GM12878 (cell line): ENCODE measurements around the gene ASB6. TPM values are rescaled to one million over a fixed set of nuclear protein-coding genes. Genes with fewer than 3 reads are reported as not detected.

ENCODE experiments used
- ATAC-seq: fragments of 200-7000 bp; cut with Tn5 transposase; 3 replicates; pipeline ENCODE4 v1.9.1; 2020; ENCODE audit warnings: mild to moderate bottlenecking, moderate library complexity
- BruUV-seq: library from RNA; stranded (reverse); fragments of 400-500 nt; replicated peaks from 2 replicates; lab custom pipeline; 2021; lab: Mats Ljungman, UMichigan
- CTCF ChIA-PET: fragments of 300-600 bp; sonication (Branson Sonifier 250); formaldehyde crosslinking; extraction: SDS; loops from one replicate; lab custom pipeline; 2021; ENCODE audit warnings: inconsistent platforms; lab: Yijun Ruan, JAX
- POLR2A ChIA-PET: fragments of 350-600 bp; formaldehyde crosslinking; extraction: SDS; loops from one replicate; lab custom pipeline; 2021; ENCODE audit warnings: inconsistent platforms; lab: Charles Lee
- RAD21 ChIA-PET: fragments of 300-600 bp; sonication (Branson Sonifier 250); formaldehyde crosslinking; loops from one replicate; lab custom pipeline; 2023; ENCODE audit warnings: antibody characterized with exemption; ENCODE audit not compliant: unreplicated experiment; lab: Charles Lee
- SMC1A ChIA-PET: fragments of 300-600 bp; sonication (Branson Sonifier 250); formaldehyde crosslinking; loops from one replicate; lab custom pipeline; 2023; ENCODE audit not compliant: unreplicated experiment, uncharacterized antibody; lab: Charles Lee
- DNase-seq: peaks from one replicate; pipeline ENCODE4 v3.0.0-alpha.2; 2011; ENCODE audit warnings: low read depth, low spot score
- FAIRE-seq: peaks from 3 replicates; lab custom pipeline; 2011; peaks lifted over from hg19 to GRCh38; lab: Jason Lieb, UNC
- H2AFZ ChIP-seq: 2 replicates; pipeline ENCODE4 v1.6.0; 2011; ENCODE audit warnings: low read depth, low read length, control low read depth; ENCODE audit not compliant: control insufficient read depth
- H3K27ac ChIP-seq: 2 replicates; pipeline ENCODE4 v1.5.1; 2011; ENCODE audit warnings: control low read depth; ENCODE audit not compliant: control insufficient read depth, insufficient read depth
- H3K27me3 ChIP-seq, 2 experiments: replicated peaks in 1 of 2; 2 replicates each; pipeline versions ENCODE4 v1.6.0 to v1.6.1; 2011; ENCODE audit warnings: low read length in 1 of 2; ENCODE audit not compliant: control insufficient read depth in 2 of 2, insufficient read depth in 2 of 2
- H3K36me3 ChIP-seq, 2 experiments: 2 replicates each; pipeline ENCODE4 v1.5.1; 2011; ENCODE audit warnings: low read length in 1 of 2; ENCODE audit not compliant: control insufficient read depth in 2 of 2, insufficient read depth in 2 of 2
- H3K4me1 ChIP-seq: 2 replicates; pipeline ENCODE4 v1.6.1; 2011; ENCODE audit warnings: mild to moderate bottlenecking, low read length, moderate library complexity, mixed read lengths; ENCODE audit not compliant: control insufficient read depth, insufficient read depth
- H3K4me2 ChIP-seq: 2 replicates; pipeline ENCODE4 v1.6.0; 2011; ENCODE audit warnings: control low read depth; ENCODE audit not compliant: control insufficient read depth, insufficient read depth
- H3K4me3 ChIP-seq: fragments of 200-600 bp; sonication (generic); 2 replicates; pipeline ENCODE4 v1.5.1; 2016
- H3K79me2 ChIP-seq: 2 replicates; pipeline ENCODE4 v1.6.0; 2011; ENCODE audit warnings: low read length; ENCODE audit not compliant: control insufficient read depth, insufficient read depth
- H3K9ac ChIP-seq: 2 replicates; pipeline ENCODE4 v1.8.0; 2011; ENCODE audit warnings: low read length, control low read depth, mixed read lengths; ENCODE audit not compliant: control insufficient read depth, insufficient read depth
- H3K9me3 ChIP-seq: replicated peaks from 3 replicates; pipeline ENCODE4 v1.5.1; 2011; ENCODE audit warnings: mild to moderate bottlenecking, low read length; ENCODE audit not compliant: control insufficient read depth, insufficient read depth
- H4K20me1 ChIP-seq: 2 replicates; pipeline ENCODE4 v1.6.0; 2011; ENCODE audit not compliant: control insufficient read depth, insufficient read depth
- BACH1 ChIP-seq: fragments of 450-650 bp; IDR thresholded peaks from 2 replicates; pipeline ENCODE4 v1.6.1; 2017; ENCODE audit warnings: mild to moderate bottlenecking, borderline replicate concordance
- EGR1 ChIP-seq, 2 experiments: IDR thresholded peaks; 1 replicate in 1 of 2; 2 replicates in 1 of 2; pipeline ENCODE4 v1.6.1; 2011 to 2012; ENCODE audit warnings: low read depth in 2 of 2, low read length in 2 of 2, borderline replicate concordance in 1 of 2, mild to moderate bottlenecking in 1 of 2, moderate library complexity in 1 of 2
- ELK1 ChIP-seq: IDR thresholded peaks from 2 replicates; pipeline ENCODE4 v1.6.1; 2012; ENCODE audit warnings: low read depth, low read length, improper control_type of control experiment
- IKZF1 ChIP-seq: fragments of 450-650 bp; conservative IDR thresholded peaks from 2 replicates; pipeline ENCODE4 v1.6.1; 2017; ENCODE audit warnings: antibody characterized with exemption, mild to moderate bottlenecking
- NFXL1 ChIP-seq: fragments of 450-650 bp; IDR thresholded peaks from 2 replicates; pipeline ENCODE4 v1.6.1; 2017; ENCODE audit warnings: antibody characterized with exemption, mild to moderate bottlenecking, borderline replicate concordance
- SP1 ChIP-seq: IDR thresholded peaks from one replicate; pipeline ENCODE4 v1.6.1; 2011; ENCODE audit warnings: low read depth, low read length
- STAT3 ChIP-seq: IDR thresholded peaks from 2 replicates; pipeline ENCODE4 v1.6.1; 2011; ENCODE audit warnings: low read depth, low read length, improper control_type of control experiment
- TBL1XR1 ChIP-seq: IDR thresholded peaks from 2 replicates; pipeline ENCODE4 v1.6.1; 2012; ENCODE audit warnings: low read depth, low read length, improper control_type of control experiment
- TCF7 ChIP-seq: IDR thresholded peaks from 2 replicates; pipeline ENCODE4 v1.6.1; 2014; ENCODE audit warnings: antibody characterized with exemption, borderline replicate concordance
- ZNF622 ChIP-seq: fragments of 450-650 bp; IDR thresholded peaks from 2 replicates; pipeline ENCODE4 v1.6.1; 2017; ENCODE audit warnings: mild to moderate bottlenecking, inconsistent platforms
- WGBS: methylation state at CpG from one replicate; pipeline ENCODE4 v1.1.6; 2016; ENCODE audit warnings: low lambda C conversion rate; ENCODE audit not compliant: insufficient replicate concordance, insufficient coverage; ENCODE audit errors: missing lambda C conversion rate; 5-methylcytosine and 5-hydroxymethylcytosine counted together
- in situ Hi-C: fragments of 300-500 bp; cut with MboI; formaldehyde crosslinking; loops from 9 replicates; pipeline ENCODE4 v1.14.3; 2018; ENCODE audit warnings: mixed read lengths
- intact Hi-C: fragments of 100-400 bp; cut with micrococcal nuclease; formaldehyde crosslinking; loops from one replicate; pipeline ENCODE4 v1.14.2; 2022; ENCODE audit not compliant: unreplicated experiment
- polyA plus RNA-seq, 11 experiments: library from polyadenylated mRNA; depleted of rRNA in 4 of 11; unstranded in 6 of 11; stranded (reverse) in 5 of 11; fragments of >200 nt; fragmentation: Nextera tagmentation in 4 of 11; fragmentation: Illumina TruSeq in 1 of 11; extraction: Ambion mirVana in 4 of 11; extraction: Trizol in 1 of 11; gene quantifications; 1 replicate in 1 of 11; 2 replicates in 10 of 11; pipeline versions ENCODE4 v1.2.1 to v1.2.3, GENCODE V29; 2011 to 2016; ENCODE audit warnings: inconsistent platforms in 2 of 11, missing spikeins in 2 of 11, low read depth in 1 of 11
- total RNA-seq, 4 experiments: library from RNA; depleted of rRNA in 3 of 4; stranded (reverse); fragments of >200 nt in 3 of 4; fragmentation: Illumina TruSeq in 1 of 4; extraction: Trizol in 1 of 4; gene quantifications; 2 replicates each; pipeline versions ENCODE4 v1.2.1 to v1.2.3, GENCODE V29; 2013 to 2021
- TF ChIP-seq, protein P1 (sequence below): IDR thresholded peaks from 2 replicates; pipeline ENCODE4 v1.6.1; 2011; ENCODE audit warnings: mild to moderate bottlenecking, low read depth, low read length, moderate library complexity; ENCODE audit not compliant: insufficient replicate concordance

Gene ASB6
- total and polyA plus RNA-seq, 10 of the 15 experiments (the other 5 are each of a cell fraction or from before 2014, with no cell fraction given), result 0.80 to 18.2 (median 9.9) TPM

DNA sequence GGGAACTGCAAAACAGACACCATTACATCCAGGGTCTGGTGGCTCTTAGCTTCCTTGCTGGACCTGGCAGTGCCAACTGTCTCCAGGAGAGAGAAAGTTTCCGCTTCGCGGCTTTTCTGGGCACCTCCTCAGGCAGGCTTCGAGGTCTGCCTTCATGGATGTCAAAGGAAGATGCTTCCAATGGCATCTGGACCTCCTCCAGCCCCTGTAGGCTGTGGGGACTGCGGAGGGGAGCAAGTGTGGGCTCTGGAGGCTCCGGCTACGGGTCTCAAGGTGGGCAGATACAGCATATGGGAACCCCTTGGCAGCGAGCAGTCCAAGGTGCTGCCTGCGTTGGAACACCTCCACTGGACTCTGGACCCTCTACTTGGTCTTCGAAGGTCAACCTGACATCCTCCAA, 27.0 kb downstream of the ASB6 start:
- Histone ChIP-seq H3K27ac (no peak overlapping the region), H3K27me3 (peaks cover 6 to 7% of the 10 kb centered on the region in 2 experiments; a peak in 3 of 4 replicates), H3K36me3 (no peaks in the 10 kb centered on the region), H3K4me2 (no peak overlapping the region), H3K9ac (no peak overlapping the region), H3K79me2 (no peaks in the 10 kb centered on the region), H3K4me1 (peaks cover 8% of the 10 kb centered on the region), H3K4me3 (no peak overlapping the region), H2AFZ (no peak overlapping the region), H4K20me1 (no peaks in the 10 kb centered on the region; the same call in 1 of the 2 replicates), H3K9me3 (no peaks in the 10 kb centered on the region)
- RAD21 ChIA-PET, result interaction anchor here (1.8 kb wide), 1 partner anchor 441 kb away, joined by 7 read pairs; no protein-coding TSS in a partner anchor
- no TSS peak for BruUV-seq
- TF ChIP-seq, protein P1, sequence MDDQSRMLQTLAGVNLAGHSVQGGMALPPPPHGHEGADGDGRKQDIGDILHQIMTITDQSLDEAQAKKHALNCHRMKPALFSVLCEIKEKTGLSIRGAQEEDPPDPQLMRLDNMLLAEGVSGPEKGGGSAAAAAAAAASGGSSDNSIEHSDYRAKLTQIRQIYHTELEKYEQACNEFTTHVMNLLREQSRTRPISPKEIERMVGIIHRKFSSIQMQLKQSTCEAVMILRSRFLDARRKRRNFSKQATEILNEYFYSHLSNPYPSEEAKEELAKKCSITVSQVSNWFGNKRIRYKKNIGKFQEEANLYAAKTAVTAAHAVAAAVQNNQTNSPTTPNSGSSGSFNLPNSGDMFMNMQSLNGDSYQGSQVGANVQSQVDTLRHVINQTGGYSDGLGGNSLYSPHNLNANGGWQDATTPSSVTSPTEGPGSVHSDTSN, result no peak
- no peak for TF ChIP-seq TBL1XR1
- intact Hi-C loops, result loop anchor here (10.0 kb wide), 1 partner anchor 440 kb away; the partner anchor contains the start of gene IER5L
- SMC1A ChIA-PET, result interaction anchor here (1.0 kb wide), 1 partner anchor 475 kb away, joined by 3 read pairs; no protein-coding TSS in a partner anchor
- in situ Hi-C loops, result loop anchor here (5.0 kb wide), 2 partner anchors 443 to 483 kb away; no protein-coding TSS in a partner anchor
- DNase-seq (no peak), FAIRE-seq (no peak), ATAC-seq (no peak)
- WGBS, result 48% methylated on average over 10 of the region's 10 CpGs
- CTCF ChIA-PET, result interaction anchor here (0.9 to 4.3 kb wide), 4 partner anchors 9 to 472 kb away, joined by 3 to 27 read pairs (median 4); no protein-coding TSS in a partner anchor
- POLR2A ChIA-PET, result no interaction called here

DNA sequence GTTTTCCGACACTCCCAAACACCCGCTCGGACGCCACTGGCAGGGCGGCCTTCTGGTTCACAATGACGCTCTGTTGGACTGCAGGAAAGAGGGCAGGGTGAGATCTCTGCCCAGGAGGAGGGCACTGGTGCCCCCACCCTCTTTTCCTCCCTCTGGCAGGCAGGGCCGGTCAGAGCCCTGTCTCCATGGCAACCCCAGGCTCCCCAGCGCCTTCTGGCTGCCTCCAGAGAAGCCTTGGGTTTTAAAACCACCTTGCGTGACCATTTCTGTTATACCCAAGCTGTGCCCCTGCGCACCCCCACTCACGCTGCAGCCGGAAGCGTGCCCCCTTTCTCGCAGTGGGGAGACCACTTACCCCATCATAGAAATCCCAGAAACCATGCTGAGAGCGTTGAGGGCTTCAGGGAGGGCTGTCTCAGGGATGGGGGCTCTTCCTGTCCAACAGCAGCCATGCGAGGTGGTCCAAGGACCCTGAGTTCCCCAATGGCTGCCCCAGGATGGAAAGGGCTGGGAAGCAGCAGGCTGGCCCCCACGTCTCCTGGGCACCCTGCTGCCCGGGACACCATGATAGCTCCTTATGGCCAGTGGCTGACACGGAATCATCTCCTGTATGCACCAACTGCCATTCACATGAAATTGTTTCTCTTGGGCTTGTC, 28.3 kb downstream of the ASB6 start:
- Histone ChIP-seq H3K4me3 (no peak overlapping the region), H3K9me3 (no peaks in the 10 kb centered on the region), H3K27ac (no peak overlapping the region), H3K9ac (no peak overlapping the region), H3K4me1 (peaks cover 8% of the 10 kb centered on the region), H3K79me2 (no peaks in the 10 kb centered on the region), H2AFZ (no peak overlapping the region), H3K36me3 (no peaks in the 10 kb centered on the region), H4K20me1 (no peaks in the 10 kb centered on the region; the same call in 1 of the 2 replicates), H3K27me3 (no peaks in the 10 kb centered on the region), H3K4me2 (no peak overlapping the region)
- BruUV-seq, result no TSS peak
- RAD21 ChIA-PET, result interaction anchor here (0.9 to 1.8 kb wide), 2 partner anchors 440 to 498 kb away, joined by 3 to 7 read pairs; no protein-coding TSS in a partner anchor
- ATAC-seq, result no peak
- no peak for DNase-seq
- POLR2A ChIA-PET, result no interaction called here
- in situ Hi-C loops, result loop anchor here (5.0 kb wide), 2 partner anchors 441 to 481 kb away; no protein-coding TSS in a partner anchor
- intact Hi-C loops, result loop anchor here (10.0 kb wide), 1 partner anchor 439 kb away; the partner anchor contains the start of gene IER5L
- FAIRE-seq, result no peak
- CTCF ChIA-PET, result interaction anchor here (0.7 to 4.3 kb wide), 6 partner anchors 10 to 751 kb away, joined by 3 to 27 read pairs (median 3); no protein-coding TSS in a partner anchor
- SMC1A ChIA-PET, result interaction anchor here (1.0 kb wide), 2 partner anchors 474 to 482 kb away, joined by 3 read pairs; no protein-coding TSS in a partner anchor
- WGBS, result 37% methylated on average over 19 of the region's 19 CpGs
- TF ChIP-seq TCF7 (no peak), EGR1 (IDR thresholded peaks at IDR 0.05; ENCODE audit: borderline replicate concordance in 1 of 2, low read depth in 2 of 2, low read length in 2 of 2) (no peak), ELK1 (no peak), IKZF1 (no peak), SP1 (no peak), STAT3 (no peak), NFXL1 (no peak), ZNF622 (no peak), BACH1 (no peak)
